GM18520 (cell line): ENCODE measurements around the gene ZNF619.

Experiments
- ATAC-seq: cut with Tn5 transposase; IDR thresholded peaks from one replicate; pipeline ENCODE4 v1.9.1; 2021; ENCODE audit not compliant: unreplicated experiment

The ZNF619 gene

GRCh38 chr3:40524568-40525285 lies 47.8 kb downstream of the ZNF619 start, which contains the start of gene ZNF621:
Gene ZNF621, plus strand, starts transcription at chr3:40524960. Its CDS starts 881 bp downstream, at chr3:40525841.
- ATAC-seq: peak; percentile 97

- no peak for ATAC-seq
Observed at GRCh38 chr3:40528426-40528825, 51.5 kb downstream of the ZNF619 start.

- no peak for ATAC-seq
Observed at GRCh38 chr3:40532252-40532651, 55.3 kb downstream of the ZNF619 start.

- no peak for ATAC-seq
Observed at GRCh38 chr3:40534283-40534682, 57.4 kb downstream of the ZNF619 start.
